Upper lobe of left lung (tissue), 6 donors: ENCODE data around the gene PLCB4. TPM values are rescaled to one million over a fixed set of nuclear protein-coding genes. Genes with fewer than 3 reads are reported as not detected.

Source experiments
- ATAC-seq, 2 donors: fragments of 200-7000 bp; cut with Tn5 transposase; one replicate each; pipeline ENCODE4 v1.9.1; 2022; ENCODE audit warnings: mild to moderate bottlenecking in 2 of 2, moderate library complexity in 2 of 2; ENCODE audit not compliant: low FRiP score in 2 of 2
- DNase-seq, 2 donors: peaks; one replicate each; pipeline ENCODE4 v3.0.0-alpha.2; 2019 to 2020
- H3K27ac ChIP-seq, 4 donors: fragments of 200-600 bp; sonication (generic); one replicate each; pipeline ENCODE4 v1.5.1; 2016 to 2019
- H3K27me3 ChIP-seq, 4 donors: fragments of 200-600 bp; sonication (generic); one replicate each; pipeline ENCODE4 v1.5.1; 2017 to 2019
- H3K36me3 ChIP-seq, 4 donors: fragments of 200-600 bp; sonication (generic); one replicate each; pipeline ENCODE4 v1.5.1; 2016 to 2019
- H3K4me1 ChIP-seq, 4 donors: fragments of 200-600 bp; sonication (generic); one replicate each; pipeline ENCODE4 v1.5.1; 2018 to 2019
- H3K4me3 ChIP-seq, 4 donors: fragments of 200-600 bp; sonication (generic); one replicate each; pipeline ENCODE4 v1.5.1; 2017 to 2019; ENCODE audit warnings: mild to moderate bottlenecking in 2 of 4, moderate library complexity in 1 of 4
- H3K9me3 ChIP-seq, 4 donors: fragments of 200-600 bp; sonication (generic); one replicate each; pipeline ENCODE4 v1.5.1; 2018 to 2019
- EP300 ChIP-seq, 4 donors: sonication (generic); formaldehyde crosslinking; IDR thresholded peaks; one replicate each; pipeline ENCODE4 v1.5.1; 2017; ENCODE audit warnings: antibody characterized with exemption in 4 of 4, control low read depth in 2 of 4
- POLR2A ChIP-seq, 4 donors: fragments of 450-650 bp; IDR thresholded peaks; one replicate each; pipeline ENCODE4 v1.5.1; 2016 to 2017; ENCODE audit warnings: antibody characterized with exemption in 4 of 4, mild to moderate bottlenecking in 2 of 4
- POLR2AphosphoS5 ChIP-seq, 2 donors: sonication (generic); formaldehyde crosslinking; IDR thresholded peaks; one replicate each; pipeline ENCODE4 v1.5.1; 2017; ENCODE audit warnings: antibody characterized with exemption in 2 of 2
- WGBS, 2 donors: methylation state at CpG; one replicate each; pipeline ENCODE4 v1.1.5; 2017 to 2018; 5-methylcytosine and 5-hydroxymethylcytosine counted together
- total RNA-seq, 6 donors: library from RNA; depleted of rRNA in 4 of 6; stranded (reverse); fragments of >200 nt in 4 of 6; gene quantifications; one replicate each; pipeline versions ENCODE4 v1.1.0 to v1.2.1, GENCODE V29; 2016 to 2021
- TF ChIP-seq, protein P1 (sequence below), 6 experiments: fragments of 450-650 bp in 4 of 6; fragments of 200-600 bp in 2 of 6; sonication (generic) in 2 of 6; IDR thresholded peaks; one replicate each; pipeline ENCODE4 v1.5.1; 2016 to 2019; ENCODE audit warnings: antibody characterized with exemption in 6 of 6
- donor health status: DM: no; HTN: no; CAD: no; lungs with moderate emphysema.
- donor health status: DM: no; HTN: yes; CAD: no; lungs with severe emphysema.

Gene PLCB4
- total RNA-seq, 6 donors from 2014 or later = 5.7 to 15.2 (median 8.2) TPM

- 96 to 98% methylated on average over 5 of the region's 5 CpGs for WGBS, 2 donors
- TF ChIP-seq POLR2AphosphoS5 (IDR thresholded peaks at IDR 0.05) = no peak
- no peak for TF ChIP-seq POLR2A (IDR thresholded peaks at IDR 0.05)
- TF ChIP-seq, protein P1, sequence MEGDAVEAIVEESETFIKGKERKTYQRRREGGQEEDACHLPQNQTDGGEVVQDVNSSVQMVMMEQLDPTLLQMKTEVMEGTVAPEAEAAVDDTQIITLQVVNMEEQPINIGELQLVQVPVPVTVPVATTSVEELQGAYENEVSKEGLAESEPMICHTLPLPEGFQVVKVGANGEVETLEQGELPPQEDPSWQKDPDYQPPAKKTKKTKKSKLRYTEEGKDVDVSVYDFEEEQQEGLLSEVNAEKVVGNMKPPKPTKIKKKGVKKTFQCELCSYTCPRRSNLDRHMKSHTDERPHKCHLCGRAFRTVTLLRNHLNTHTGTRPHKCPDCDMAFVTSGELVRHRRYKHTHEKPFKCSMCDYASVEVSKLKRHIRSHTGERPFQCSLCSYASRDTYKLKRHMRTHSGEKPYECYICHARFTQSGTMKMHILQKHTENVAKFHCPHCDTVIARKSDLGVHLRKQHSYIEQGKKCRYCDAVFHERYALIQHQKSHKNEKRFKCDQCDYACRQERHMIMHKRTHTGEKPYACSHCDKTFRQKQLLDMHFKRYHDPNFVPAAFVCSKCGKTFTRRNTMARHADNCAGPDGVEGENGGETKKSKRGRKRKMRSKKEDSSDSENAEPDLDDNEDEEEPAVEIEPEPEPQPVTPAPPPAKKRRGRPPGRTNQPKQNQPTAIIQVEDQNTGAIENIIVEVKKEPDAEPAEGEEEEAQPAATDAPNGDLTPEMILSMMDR (IDR thresholded peaks at IDR 0.05) = no peak
- no peak for TF ChIP-seq EP300 (IDR thresholded peaks at IDR 0.05)
- Histone ChIP-seq H3K9me3 (no peaks in the 10 kb centered on the region), H3K4me3 (no peak overlapping the region), H3K4me1 (no peaks in the 10 kb centered on the region), H3K27me3 (no peaks in the 10 kb centered on the region), H3K36me3 (no peaks in the 10 kb centered on the region), H3K27ac (no peak overlapping the region)
- ATAC-seq = no peak
- peak in 1 of 2 donors; percentile 11 for DNase-seq
Observed at GRCh38 chr20:9207253-9207652, 138.4 kb downstream of the PLCB4 start.

- no peaks in the 10 kb centered on the region for H3K36me3 ChIP-seq
- DNase-seq = no peak
- no peak for ATAC-seq
- H3K4me1 ChIP-seq = peaks cover 0 to 3% (median 0%) of the 10 kb centered on the region in 4 donors
- H3K27me3 ChIP-seq = no peaks in the 10 kb centered on the region
- H3K4me3 ChIP-seq = no peak overlapping the region
- H3K9me3 ChIP-seq = no peaks in the 10 kb centered on the region
- WGBS, 2 donors = 79 to 82% methylated on average over 5 of the region's 5 CpGs
- TF ChIP-seq POLR2AphosphoS5 (IDR thresholded peaks at IDR 0.05) (no peak), POLR2A (IDR thresholded peaks at IDR 0.05) (no peak), EP300 (IDR thresholded peaks at IDR 0.05) (no peak)
- TF ChIP-seq, protein P1 (IDR thresholded peaks at IDR 0.05) = no peak
- no peak overlapping the region for H3K27ac ChIP-seq
Observed at GRCh38 chr20:9210356-9210755, 141.5 kb downstream of the PLCB4 start.

DNA sequence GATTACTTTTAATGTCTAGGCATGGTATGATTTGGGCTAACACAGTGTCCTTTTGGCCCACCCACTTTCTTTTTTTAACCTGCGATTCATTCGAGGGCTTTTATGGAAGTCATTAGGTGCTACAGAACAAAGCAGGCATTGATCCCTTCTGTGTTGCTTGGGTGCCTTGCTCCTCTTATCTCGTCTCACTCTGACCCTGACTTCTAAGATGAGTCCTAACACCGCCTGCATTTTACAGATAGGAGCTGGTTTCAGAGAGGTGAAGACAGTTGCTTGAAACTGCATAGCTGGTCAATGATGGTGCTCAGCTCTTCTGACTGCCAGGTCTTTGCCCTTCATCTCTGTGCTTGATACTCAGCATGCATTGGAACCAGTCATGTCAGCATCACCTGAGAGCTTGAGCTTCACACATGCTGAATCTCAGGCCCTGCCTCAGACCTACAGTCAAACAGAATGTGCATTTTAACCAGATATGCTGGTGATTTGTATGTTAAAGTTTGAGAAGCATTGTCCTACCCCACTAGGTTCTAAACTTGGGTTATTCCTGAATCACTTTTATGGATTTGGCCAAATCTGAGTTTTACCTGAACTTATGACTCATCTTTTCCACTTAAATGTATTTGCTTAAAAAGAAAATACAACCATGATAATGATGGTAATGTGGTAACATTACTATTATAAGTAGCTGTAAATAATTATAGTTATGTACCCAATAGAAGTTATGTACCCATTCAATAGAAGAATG, 142.3 kb downstream of the PLCB4 start:
- no peak for DNase-seq
- peaks cover 0 to 3% (median 0%) of the 10 kb centered on the region in 4 donors for H3K4me1 ChIP-seq
- no peaks in the 10 kb centered on the region for H3K9me3 ChIP-seq
- ATAC-seq = no peak
- no peak overlapping the region for H3K27ac ChIP-seq
- H3K27me3 ChIP-seq = no peaks in the 10 kb centered on the region
- H3K36me3 ChIP-seq = no peaks in the 10 kb centered on the region
- 72 to 84% methylated on average over 4 of the region's 4 CpGs for WGBS, 2 donors
- TF ChIP-seq EP300 (IDR thresholded peaks at IDR 0.05) = no peak
- TF ChIP-seq, protein P1 (IDR thresholded peaks at IDR 0.05) = no peak
- no peak for TF ChIP-seq POLR2A (IDR thresholded peaks at IDR 0.05)
- no peak for TF ChIP-seq POLR2AphosphoS5 (IDR thresholded peaks at IDR 0.05)
- no peak overlapping the region for H3K4me3 ChIP-seq

GRCh38 chr20:9212735-9213134, 143.8 kb downstream of the PLCB4 start:
- H3K9me3 ChIP-seq = no peaks in the 10 kb centered on the region

More at GRCh38 chr20:9212735-9213134, 143.8 kb downstream of the PLCB4 start:
- H3K4me1 ChIP-seq = peaks cover 0 to 3% (median 0%) of the 10 kb centered on the region in 4 donors
- 84% methylated on average over 2 of the region's 2 CpGs for WGBS, 2 donors
- no peak overlapping the region for H3K27ac ChIP-seq
- H3K27me3 ChIP-seq = no peaks in the 10 kb centered on the region
- H3K4me3 ChIP-seq = no peak overlapping the region
- ATAC-seq (no peak), DNase-seq (no peak)
- no peaks in the 10 kb centered on the region for H3K36me3 ChIP-seq
- no peak for TF ChIP-seq POLR2A (IDR thresholded peaks at IDR 0.05)
- no peak for TF ChIP-seq EP300 (IDR thresholded peaks at IDR 0.05)
- no peak for TF ChIP-seq POLR2AphosphoS5 (IDR thresholded peaks at IDR 0.05)
- TF ChIP-seq, protein P1 (IDR thresholded peaks at IDR 0.05) = no peak
